NT2/D1 (cell line): Measurements from ENCODE around the gene EFCAB6.

ENCODE experiments used
- SUZ12 ChIP-seq: IDR thresholded peaks from 2 replicates; pipeline ENCODE4 v1.6.1; 2011; ENCODE audit not compliant: insufficient read length, insufficient read depth; ENCODE audit errors: extremely low read depth
- YY1 ChIP-seq: IDR thresholded peaks from 2 replicates; pipeline ENCODE4 v1.6.1; 2011; ENCODE audit not compliant: insufficient read length, insufficient read depth
- ZNF274 ChIP-seq: IDR thresholded peaks from 2 replicates; pipeline ENCODE4 v1.6.1; 2011; ENCODE audit warnings: mild to moderate bottlenecking, low read depth, low read length

DNA sequence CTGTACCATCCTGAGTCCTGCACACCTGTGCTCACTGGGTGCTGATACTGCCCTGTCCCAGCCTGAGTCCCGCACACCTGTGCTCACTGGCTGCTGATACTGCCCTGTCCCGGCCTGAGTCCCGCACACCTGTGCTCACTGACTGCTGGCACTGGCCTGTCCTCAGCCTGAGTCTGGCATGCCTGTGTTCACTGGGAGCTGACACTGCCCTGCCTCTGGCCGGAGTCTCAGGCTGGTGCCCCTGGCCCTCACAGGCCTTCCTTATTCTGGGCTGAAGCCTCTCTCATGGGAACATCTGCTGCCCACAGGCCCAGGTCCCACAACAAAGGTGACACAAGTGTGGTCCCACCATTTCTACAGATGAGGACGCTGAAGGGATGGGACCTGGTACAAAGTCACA lies 285.2 kb downstream of the EFCAB6 start:
- TF ChIP-seq ZNF274 (no peak), SUZ12 (no peak), YY1 (no peak)
